Stimulated activated CD4-positive, alpha-beta T cell treated with anti-CD3 and anti-CD28 coated beads, Interleukin-1b, Interleukin-23, amount 100 ng/mL, for 1 hour (primary cell): ENCODE measurements around the gene OR4F6.

ENCODE experiments used
- DNase-seq, 2 donors: peaks; one replicate each; pipeline ENCODE4 v3.0.0-alpha.2; 2020; ENCODE audit warnings: low read depth in 2 of 2

The OR4F6 gene

DNA sequence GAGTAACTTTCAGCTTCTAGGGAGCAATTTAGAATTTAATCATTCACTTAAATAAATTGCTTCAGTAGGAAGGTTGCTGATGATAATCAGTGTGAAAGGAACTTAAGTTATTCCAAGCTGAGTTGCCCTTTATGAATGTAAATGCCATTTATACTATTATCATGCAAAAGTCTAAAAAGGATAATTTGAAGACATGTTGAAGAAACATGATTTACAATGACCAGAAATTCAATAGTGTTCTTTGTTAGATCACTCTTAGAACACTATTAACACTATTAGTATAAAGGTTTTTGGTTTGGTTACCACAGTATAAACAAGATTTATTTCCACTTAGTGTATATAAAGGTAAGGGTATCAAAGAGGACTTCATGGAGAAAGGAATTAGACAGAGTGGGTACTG is 1.6 kb downstream of the OR4F6 start:
- DNase-seq, result no peak

DNA sequence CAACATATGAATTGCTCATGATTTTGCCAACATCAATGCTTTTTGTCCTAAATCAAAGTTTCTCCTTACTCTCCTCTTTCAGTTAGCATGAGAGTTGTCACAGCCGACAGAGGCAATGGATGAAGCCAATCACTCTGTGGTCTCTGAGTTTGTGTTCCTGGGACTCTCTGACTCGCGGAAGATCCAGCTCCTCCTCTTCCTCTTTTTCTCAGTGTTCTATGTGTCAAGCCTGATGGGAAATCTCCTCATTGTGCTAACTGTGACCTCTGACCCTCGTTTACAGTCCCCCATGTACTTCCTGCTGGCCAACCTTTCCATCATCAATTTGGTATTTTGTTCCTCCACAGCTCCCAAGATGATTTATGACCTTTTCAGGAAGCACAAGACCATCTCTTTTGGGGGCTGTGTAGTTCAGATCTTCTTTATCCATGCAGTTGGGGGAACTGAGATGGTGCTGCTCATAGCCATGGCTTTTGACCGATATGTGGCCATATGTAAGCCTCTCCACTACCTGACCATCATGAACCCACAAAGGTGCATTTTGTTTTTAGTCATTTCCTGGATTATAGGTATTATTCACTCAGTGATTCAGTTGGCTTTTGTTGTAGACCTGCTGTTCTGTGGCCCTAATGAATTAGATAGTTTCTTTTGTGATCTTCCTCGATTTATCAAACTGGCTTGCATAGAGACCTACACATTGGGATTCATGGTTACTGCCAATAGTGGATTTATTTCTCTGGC is 2.5 kb downstream of the OR4F6 start:
- DNase-seq, result no peak

DNA sequence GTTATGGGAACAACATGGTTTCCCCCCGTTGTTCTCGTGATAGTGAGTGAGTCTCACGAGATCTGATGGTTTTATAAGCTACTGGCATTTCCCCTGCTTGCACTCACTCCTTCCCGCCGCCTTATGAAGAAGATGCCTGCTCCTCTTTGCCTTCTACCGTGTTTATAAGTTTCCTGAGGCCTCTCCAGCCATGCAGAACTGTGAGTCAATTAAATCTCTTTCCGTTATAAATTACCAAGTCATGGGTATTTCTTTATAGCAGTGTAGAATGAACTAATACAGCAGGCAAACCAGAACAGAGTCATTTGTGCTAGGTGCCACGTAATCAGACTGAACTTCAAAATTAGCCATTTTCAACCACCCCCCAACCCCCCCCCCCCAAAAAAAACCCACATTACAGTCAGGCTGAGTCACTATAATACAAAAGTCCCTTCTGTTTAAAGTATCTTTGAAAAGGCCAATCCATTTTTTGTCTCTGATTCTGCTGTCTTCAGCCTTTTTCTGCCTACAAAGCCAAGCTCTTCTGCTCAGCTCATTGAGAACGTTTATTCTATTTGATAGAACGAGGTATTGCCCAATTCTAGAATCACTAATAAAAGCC is 4.1 kb downstream of the OR4F6 start:
- DNase-seq, result no peak

DNA sequence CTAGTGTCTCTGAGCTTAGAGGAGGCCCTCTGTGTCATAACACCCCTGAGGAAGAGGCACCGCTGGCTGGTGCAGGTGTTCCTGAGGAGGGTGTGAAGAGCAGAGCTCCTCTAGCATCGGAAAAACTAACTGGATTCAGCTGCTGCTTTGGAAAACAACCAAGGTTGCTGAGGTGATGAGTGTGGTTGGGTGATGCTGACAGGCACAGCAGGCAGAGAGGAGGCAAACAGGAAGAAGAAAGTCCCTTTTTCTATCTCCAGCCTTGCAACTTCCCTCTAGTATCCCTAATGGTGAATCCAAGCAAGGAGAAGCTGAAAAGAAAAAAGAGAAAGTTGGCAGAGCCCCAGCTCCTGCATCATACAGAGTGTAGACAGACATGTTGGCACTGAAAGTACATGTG is 4.9 kb downstream of the OR4F6 start:
- DNase-seq, result no peak

DNA sequence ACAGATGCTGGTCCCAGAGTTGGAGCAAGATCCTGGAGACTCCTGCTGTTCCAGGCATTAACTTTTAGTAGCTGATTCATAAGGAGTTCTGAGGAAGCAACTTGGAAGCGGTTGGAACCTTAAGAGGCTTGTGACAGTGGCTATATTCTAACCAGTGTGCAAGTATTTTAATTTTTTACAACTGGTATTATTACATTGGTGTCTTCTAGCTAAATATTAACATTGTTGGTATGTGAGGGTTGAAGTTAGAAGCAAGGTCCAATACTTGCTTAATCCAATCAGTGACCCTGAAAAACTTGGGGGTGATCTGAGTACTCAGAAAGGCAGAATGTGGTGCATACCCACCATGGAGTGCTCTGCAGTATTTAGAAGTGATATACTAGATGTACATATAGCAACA is 7.1 kb downstream of the OR4F6 start:
- DNase-seq, result no peak

DNA sequence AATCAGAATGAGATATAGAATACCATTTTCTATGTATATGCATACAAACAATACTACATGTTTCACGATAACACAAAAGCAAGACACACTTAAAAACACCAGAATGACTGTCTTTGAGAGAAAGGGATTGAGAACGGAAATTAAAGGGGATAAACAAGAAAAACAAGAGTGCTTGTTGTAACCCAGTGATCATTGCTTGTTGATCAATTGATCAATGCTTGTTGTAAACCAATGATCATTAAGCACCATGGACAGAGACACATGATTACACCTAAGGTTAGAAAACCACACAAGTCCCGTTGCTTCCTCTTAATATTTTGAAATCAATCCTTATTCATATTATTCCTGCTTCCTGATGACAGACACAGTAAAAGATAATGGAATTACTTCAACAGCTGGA is 7.6 kb downstream of the OR4F6 start:
- DNase-seq, result no peak

DNA sequence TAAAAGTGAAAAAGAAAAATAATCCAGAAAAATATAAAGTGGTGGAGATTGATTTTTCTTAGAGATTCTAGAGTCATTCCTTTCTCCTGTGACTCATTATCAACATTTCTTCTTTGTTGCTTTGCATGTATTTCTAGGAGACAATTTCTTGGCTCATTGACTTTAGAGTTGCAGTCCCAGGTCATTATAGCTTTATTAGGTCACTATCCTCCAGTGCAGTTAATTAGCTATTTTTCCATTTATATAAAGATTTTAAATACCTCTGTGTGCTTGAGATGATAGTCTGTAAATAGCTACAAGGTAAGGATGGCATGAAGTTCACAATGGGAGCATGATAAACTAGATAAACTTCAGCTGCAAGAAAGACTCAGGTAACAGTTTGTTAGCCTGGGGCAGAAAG is 8.6 kb downstream of the OR4F6 start, which contains the start of gene OR4F15:
TSS of gene OR4F15 (plus strand) at position 301 of the 400 bp plus-strand sequence. CDS start 5,985 bp downstream, outside the sequence.
- no peak for DNase-seq

DNA sequence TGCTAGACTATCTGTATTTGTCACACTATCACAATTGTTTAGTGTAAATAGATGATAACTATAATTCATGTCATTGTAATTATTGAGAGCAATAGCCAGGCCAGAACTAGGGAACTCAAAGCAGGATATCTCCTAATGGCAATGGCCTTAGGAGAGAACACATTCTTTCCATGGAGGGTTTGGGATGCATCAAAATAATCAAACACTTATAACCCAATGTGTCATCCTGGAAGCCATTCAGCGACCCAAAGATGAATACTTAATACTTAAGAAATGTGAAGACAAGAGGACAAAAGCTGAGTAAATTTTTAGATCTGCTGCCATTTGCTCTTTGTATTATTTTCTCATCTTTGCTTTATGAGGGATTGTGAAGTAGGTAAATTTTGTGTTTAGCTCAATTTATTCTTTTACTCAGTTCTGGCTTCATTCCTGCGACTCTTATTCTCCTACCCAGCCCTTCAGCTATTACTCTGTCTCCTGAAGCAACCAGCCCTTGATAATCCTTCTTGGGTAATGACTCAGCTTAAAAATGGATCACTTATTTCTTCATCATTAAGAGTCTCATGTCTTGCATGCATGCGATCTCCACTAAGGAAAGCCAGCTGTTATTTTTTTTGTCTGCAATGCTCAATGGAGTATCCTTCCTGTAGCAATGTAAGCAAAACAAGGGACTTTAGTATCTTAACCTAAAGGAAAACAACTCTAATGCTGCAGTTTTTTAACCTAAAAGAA is 10.7 kb downstream of the OR4F6 start:
- no peak for DNase-seq

DNA sequence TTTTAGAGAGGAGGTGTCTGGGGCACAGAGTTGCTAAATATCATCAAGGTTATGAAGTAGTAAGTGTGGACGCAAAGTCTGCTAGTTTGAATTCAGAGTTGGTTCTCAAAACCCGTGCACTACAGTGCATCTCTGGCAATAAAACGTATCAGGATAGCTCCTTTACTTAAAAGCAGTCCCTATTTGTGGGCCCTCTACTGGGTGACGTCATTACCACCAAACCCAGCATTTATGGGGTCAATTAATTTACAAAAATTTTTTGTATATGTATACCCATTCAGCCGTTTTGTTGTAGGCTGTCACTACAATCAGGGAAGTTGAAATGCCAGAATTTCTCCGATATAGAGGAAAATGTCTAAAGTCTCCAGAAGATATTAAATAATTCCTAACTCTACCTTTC is 17.5 kb downstream of the OR4F6 start:
- DNase-seq, result no peak

DNA sequence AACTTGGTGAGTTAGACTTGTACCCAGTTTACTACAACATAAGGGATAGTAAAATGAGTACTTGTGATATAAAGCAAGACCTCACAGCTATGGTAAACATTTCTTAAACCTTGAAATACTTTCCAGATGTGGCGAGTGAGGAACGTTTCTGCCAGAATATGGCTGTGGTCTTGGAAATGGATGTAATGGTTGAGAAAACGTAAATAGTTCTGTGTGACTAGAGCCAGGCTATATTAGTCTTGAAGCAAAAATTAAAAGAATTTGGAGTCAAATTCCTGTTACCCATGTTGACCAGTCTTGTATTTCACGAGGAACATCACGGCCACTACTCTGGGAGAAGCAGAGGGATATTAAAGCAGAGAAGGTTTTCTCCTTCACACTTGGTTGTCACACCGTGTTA is 23.9 kb downstream of the OR4F6 start:
- no peak for DNase-seq

DNA sequence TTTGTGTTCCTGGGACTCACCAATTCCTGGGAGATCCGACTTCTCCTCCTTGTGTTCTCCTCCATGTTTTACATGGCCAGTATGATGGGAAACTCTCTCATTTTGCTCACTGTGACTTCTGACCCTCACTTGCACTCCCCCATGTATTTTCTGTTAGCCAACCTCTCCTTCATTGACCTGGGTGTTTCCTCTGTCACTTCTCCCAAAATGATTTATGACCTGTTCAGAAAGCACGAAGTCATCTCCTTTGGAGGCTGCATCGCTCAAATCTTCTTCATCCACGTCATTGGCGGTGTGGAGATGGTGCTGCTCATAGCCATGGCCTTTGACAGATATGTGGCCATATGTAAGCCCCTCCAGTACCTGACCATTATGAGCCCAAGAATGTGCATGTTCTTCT is 25.5 kb downstream of the OR4F6 start:
- DNase-seq, result no peak

DNA sequence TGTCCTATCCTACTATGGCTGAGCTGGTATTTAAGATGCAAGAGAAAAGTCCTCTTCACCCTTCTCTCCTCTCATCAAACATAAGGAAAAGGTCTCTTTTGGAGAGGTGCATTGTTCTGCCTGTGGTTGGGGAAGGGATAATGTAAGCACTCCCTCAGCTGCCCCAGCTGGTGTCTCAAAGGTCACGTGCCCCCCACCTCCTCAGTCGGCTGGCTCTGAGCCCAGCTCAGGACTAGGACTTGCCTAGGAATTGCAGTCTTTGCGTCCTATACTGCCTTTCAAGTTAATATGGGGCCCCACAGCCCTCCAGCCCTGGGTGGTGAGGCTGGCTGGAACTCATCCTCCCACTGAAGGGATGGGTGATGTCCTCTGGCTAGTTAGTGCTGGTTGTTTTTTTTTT is 38.3 kb downstream of the OR4F6 start:
- DNase-seq, result no peak

DNA sequence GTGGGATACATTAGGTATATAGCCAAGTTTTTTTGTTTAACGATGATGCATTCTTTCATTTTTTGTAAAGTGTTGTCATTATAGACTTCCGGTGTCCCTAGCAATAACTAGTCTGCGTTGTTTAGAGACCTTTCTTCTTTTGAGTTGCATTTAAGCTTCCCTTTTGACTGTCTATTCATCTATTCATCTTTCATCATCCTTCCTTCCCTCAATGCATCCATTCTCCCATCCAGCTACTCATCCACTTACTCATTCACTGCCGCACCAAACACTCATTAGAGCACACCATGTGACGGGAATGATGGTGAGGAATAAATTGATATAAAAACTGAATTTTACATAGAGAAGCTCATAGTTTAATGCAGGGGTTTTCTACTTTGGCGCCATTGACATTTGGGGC is 41.6 kb downstream of the OR4F6 start:
- no peak for DNase-seq

DNA sequence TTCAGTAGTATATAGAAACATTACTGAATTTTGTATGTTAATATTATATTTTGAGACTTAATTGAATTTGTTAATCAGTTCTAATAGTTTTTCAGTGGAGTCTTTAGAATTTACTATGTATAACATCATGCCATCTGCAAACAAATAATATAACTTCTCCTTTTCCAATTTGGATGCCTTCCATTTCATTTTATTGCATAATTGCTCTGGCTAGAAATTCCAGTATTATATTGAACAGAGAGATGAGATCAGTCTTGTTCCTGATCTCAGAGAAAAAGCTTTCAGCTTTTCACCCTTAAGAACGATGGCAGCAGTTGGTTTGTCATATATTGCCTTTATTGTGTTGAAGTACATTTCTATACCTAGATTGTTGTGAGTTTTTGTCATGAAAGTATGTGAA is 49.0 kb downstream of the OR4F6 start:
- DNase-seq, result no peak
